Activated CD4-positive, alpha-beta T cell treated with anti-CD3 and anti-CD28 coated beads, Interleukin-2, Interleukin-6, amounts not matched to agents 100 ng/mL and 50 ng/mL, durations not matched to agents 16 hours and 8 hours (primary cell): ENCODE results near the gene DUSP10.

Source experiments
- DNase-seq: peaks from one replicate; pipeline ENCODE4 v3.0.0-alpha.2; 2020

Gene DUSP10

GRCh38 chr1:221762121-221762520, 20.2 kb upstream of the DUSP10 start:
- DNase-seq, result no peak

- no peak for DNase-seq
Measured at GRCh38 chr1:221761354-221762002, 19.6 kb upstream of the DUSP10 start.

- no peak for DNase-seq
Measured at GRCh38 chr1:221760911-221761310, 19.0 kb upstream of the DUSP10 start.

GRCh38 chr1:221759436-221759835, 17.5 kb upstream of the DUSP10 start:
- DNase-seq, result no peak

- DNase-seq, result no peak
Measured at GRCh38 chr1:221758455-221758854, 16.6 kb upstream of the DUSP10 start.

- DNase-seq, result no peak
Measured at GRCh38 chr1:221756830-221757551, 15.1 kb upstream of the DUSP10 start.

- no peak for DNase-seq
Measured at GRCh38 chr1:221753828-221754188, 11.9 kb upstream of the DUSP10 start.

- DNase-seq, result no peak
Measured at GRCh38 chr1:221751226-221751887, 9.5 kb upstream of the DUSP10 start.

- no peak for DNase-seq
Measured at GRCh38 chr1:221748981-221749380, 7.1 kb upstream of the DUSP10 start.

GRCh38 chr1:221747839-221748238, 6.0 kb upstream of the DUSP10 start:
- no peak for DNase-seq

GRCh38 chr1:221743416-221744208, 1.7 kb upstream of the DUSP10 start:
- DNase-seq, result no peak

GRCh38 chr1:221742555-221743415, 896 bp upstream of the DUSP10 start:
- DNase-seq, result peak; percentile 91

GRCh38 chr1:221740993-221741702, 741 bp downstream of the DUSP10 start:
- DNase-seq, result peak; percentile 48

- no peak for DNase-seq
Measured at GRCh38 chr1:221740369-221740992, 1.4 kb downstream of the DUSP10 start.

- DNase-seq, result no peak
Measured at GRCh38 chr1:221739677-221740025, 2.2 kb downstream of the DUSP10 start.

GRCh38 chr1:221739018-221739676, 2.7 kb downstream of the DUSP10 start:
- no peak for DNase-seq

GRCh38 chr1:221736714-221737113, 5.2 kb downstream of the DUSP10 start:
- no peak for DNase-seq

GRCh38 chr1:221735999-221736398, 5.9 kb downstream of the DUSP10 start:
- DNase-seq, result no peak

GRCh38 chr1:221734187-221734586, 7.7 kb downstream of the DUSP10 start:
- no peak for DNase-seq

- no peak for DNase-seq
Measured at GRCh38 chr1:221732052-221732451, 9.8 kb downstream of the DUSP10 start.
